ENCODE measurements around the gene CNGA3. TPM values are rescaled to one million over a fixed set of nuclear protein-coding genes. Genes with fewer than 3 reads are reported as not detected.

The CNGA3 gene
- total and polyA plus RNA-seq, 2 of the 8 experiments (the other 6 are each of a cell fraction or from before 2014, with no cell fraction given), result 0.02 TPM; not detected in 1

DNA sequence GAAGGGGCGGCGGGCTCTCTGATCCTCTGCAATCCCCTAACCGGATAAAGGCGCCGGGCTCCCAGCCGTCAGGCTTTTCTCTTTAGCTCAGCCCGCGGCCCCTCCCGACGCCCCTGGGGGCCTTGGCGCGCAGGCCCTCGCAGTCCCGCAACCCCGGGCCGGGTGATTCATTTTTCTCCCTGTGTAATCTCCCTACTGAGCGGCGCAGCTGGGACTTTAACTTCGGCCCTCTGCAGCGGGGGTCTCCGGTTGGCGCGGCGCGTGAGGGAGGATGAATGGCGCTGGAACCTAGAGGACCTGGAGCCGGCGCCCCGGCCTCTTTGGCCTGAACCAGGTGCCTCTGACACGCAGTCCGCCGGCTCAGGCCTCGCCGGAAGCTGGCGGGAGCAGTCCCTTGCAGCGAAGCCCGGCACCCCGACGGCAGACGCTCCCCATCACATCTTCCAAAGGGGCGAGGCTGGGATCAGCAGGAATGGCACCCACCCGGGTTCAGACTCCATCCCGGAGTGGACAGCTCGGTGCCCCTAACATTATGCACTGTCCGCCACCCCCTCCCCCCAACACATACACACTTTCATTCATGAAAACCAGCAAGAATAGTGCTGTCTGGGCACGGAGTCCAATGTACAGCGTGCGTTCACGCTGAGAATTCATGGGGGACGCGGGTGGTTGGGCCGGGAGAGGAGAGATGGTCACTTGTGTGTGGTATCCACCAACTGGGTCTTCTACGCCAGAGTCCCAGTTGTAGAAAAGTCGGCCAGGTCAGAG lies 1.2 kb downstream of the CNGA3 start:
- peak overlapping the region; percentile 32 to 61 (median 36); a peak in 7 of 8 replicates for H3K4me3 ChIP-seq (ENCODE audit: extremely low read depth in 1 of 4, insufficient read depth in 2 of 4, low read depth in 3 of 4, low read length in 4 of 4)
- H3K9me3 ChIP-seq (ENCODE audit: insufficient read depth in 2 of 2, low read depth in 1 of 2, low read length in 1 of 2), result peaks cover 0 to 8% of the 10 kb centered on the region in 2 experiments; a peak in 2 of 4 replicates
- no peak overlapping the region for H3K14ac ChIP-seq (ENCODE audit: insufficient read length)
- 13% methylated on average over 47 of the region's 54 CpGs; no CpG with 5 or more reads in 1 of the 2 experiments for WGBS, 2 experiments (ENCODE audit: extremely low coverage in 1 of 2, insufficient coverage in 1 of 2, insufficient read length in 1 of 2, insufficient replicate concordance in 2 of 2, low coverage in 1 of 2, low lambda C conversion rate in 2 of 2, missing lambda C conversion rate in 1 of 2)
- H4K5ac ChIP-seq (ENCODE audit: insufficient read length, low read depth, low read length), result no peak overlapping the region
- H3K56ac ChIP-seq (replicated peaks; ENCODE audit: insufficient read length, low read depth, low read length), result no peak overlapping the region
- TF ChIP-seq HDAC2 (IDR thresholded peaks at IDR 0.05; ENCODE audit: borderline replicate concordance in 1 of 2, low read depth in 2 of 2, low read length in 2 of 2) (0 out of 4 replicates have a peak, but pooled peaks of 1 of the 2 experiments have one; percentile 3), KDM1A (IDR thresholded peaks at IDR 0.05; ENCODE audit: borderline replicate concordance, low read length) (no peak), FOSL1 (IDR thresholded peaks at IDR 0.05; ENCODE audit: insufficient read depth, low read depth, low read length) (no peak), SUZ12 (IDR thresholded peaks at IDR 0.05; ENCODE audit: low read length) (peak; percentile 49), EZH2 (IDR thresholded peaks at IDR 0.05; ENCODE audit: low read depth, low read length, severe bottlenecking) (peak; percentile 64), E2F6 (IDR thresholded peaks at IDR 0.05) (peak; percentile 60; the same call in 1 of the 2 replicates)
- TF ChIP-seq, protein P1, sequence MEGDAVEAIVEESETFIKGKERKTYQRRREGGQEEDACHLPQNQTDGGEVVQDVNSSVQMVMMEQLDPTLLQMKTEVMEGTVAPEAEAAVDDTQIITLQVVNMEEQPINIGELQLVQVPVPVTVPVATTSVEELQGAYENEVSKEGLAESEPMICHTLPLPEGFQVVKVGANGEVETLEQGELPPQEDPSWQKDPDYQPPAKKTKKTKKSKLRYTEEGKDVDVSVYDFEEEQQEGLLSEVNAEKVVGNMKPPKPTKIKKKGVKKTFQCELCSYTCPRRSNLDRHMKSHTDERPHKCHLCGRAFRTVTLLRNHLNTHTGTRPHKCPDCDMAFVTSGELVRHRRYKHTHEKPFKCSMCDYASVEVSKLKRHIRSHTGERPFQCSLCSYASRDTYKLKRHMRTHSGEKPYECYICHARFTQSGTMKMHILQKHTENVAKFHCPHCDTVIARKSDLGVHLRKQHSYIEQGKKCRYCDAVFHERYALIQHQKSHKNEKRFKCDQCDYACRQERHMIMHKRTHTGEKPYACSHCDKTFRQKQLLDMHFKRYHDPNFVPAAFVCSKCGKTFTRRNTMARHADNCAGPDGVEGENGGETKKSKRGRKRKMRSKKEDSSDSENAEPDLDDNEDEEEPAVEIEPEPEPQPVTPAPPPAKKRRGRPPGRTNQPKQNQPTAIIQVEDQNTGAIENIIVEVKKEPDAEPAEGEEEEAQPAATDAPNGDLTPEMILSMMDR (IDR thresholded peaks at IDR 0.05; ENCODE audit: control extremely low read depth in 1 of 3, insufficient read depth in 1 of 3, low read depth in 1 of 3, low read length in 3 of 3), result no peak
- H2BK20ac ChIP-seq (ENCODE audit: low read length), result no peak overlapping the region
- H3K27me3 ChIP-seq (replicated peaks in 1 of 4; ENCODE audit: control insufficient read depth in 3 of 4, extremely low read depth in 1 of 4, insufficient read depth in 3 of 4, low read length in 3 of 4), result peaks cover 38 to 63% (median 58%) of the 10 kb centered on the region in 4 experiments
- H2BK12ac ChIP-seq (ENCODE audit: low read depth, low read length), result no peak overlapping the region
- no peak overlapping the region for H4K8ac ChIP-seq (ENCODE audit: extremely low read depth, insufficient read depth, low read length)
- no peak overlapping the region for H3K27ac ChIP-seq (ENCODE audit: low read depth, low read length)
- no peaks in the 10 kb centered on the region for H3K79me1 ChIP-seq (ENCODE audit: low read depth, low read length)
- H2AFZ ChIP-seq (ENCODE audit: low read length), result no peak overlapping the region
- ChIA-PET POLR2A (ENCODE audit: partially characterized antibody) (interaction anchor here (0.8 to 1.1 kb wide), 2 partner anchors 12 to 13 kb away, joined by 3 to 4 read pairs; no protein-coding TSS in a partner anchor), CTCF (ENCODE audit: partially characterized antibody) (interaction anchor here (1.1 to 1.9 kb wide), 3 partner anchors 12 to 78 kb away, joined by 3 to 8 read pairs (median 3); no protein-coding TSS in a partner anchor)
- no peak overlapping the region for H3K23ac ChIP-seq (ENCODE audit: insufficient read length)
- H2AK5ac ChIP-seq (ENCODE audit: low read depth, low read length), result no peak overlapping the region
- H3K79me2 ChIP-seq (ENCODE audit: control insufficient read depth in 1 of 2, insufficient read depth in 2 of 2, low read length in 2 of 2), result no peaks in the 10 kb centered on the region
- H3K23me2 ChIP-seq (ENCODE audit: low read depth, low read length), result peaks cover 10% of the 10 kb centered on the region; the same call in 1 of the 2 replicates
- no peak overlapping the region for H2BK120ac ChIP-seq (replicated peaks; ENCODE audit: low read depth, low read length)
- DNase-seq (ENCODE audit: low read depth in 1 of 2, low spot score in 2 of 2), result peak in 1 of 2 experiments; percentile 62
- peak overlapping the region; percentile 64 to 84 for H3K4me2 ChIP-seq (ENCODE audit: insufficient read depth in 1 of 2, low read depth in 2 of 2, low read length in 2 of 2)
- no peaks in the 10 kb centered on the region for H3K36me3 ChIP-seq (ENCODE audit: control insufficient read depth in 2 of 4, insufficient read depth in 4 of 4, low read length in 3 of 4)
- H3K4me1 ChIP-seq (replicated peaks in 1 of 4; ENCODE audit: control insufficient read depth in 3 of 4, insufficient read depth in 4 of 4, low read length in 3 of 4), result peaks cover 0 to 12% (median 5%) of the 10 kb centered on the region in 4 experiments; a peak in 6 of 7 replicates
- H3K4ac ChIP-seq (replicated peaks; ENCODE audit: insufficient read length, low read depth, low read length), result no peak overlapping the region
- H4K91ac ChIP-seq (replicated peaks; ENCODE audit: insufficient read length, low read length), result no peak overlapping the region
- no peak overlapping the region for H3K18ac ChIP-seq (ENCODE audit: extremely low read depth, low read length)
- peaks cover 6% of the 10 kb centered on the region in 2 experiments for H4K20me1 ChIP-seq (replicated peaks in 1 of 2; ENCODE audit: control insufficient read depth in 1 of 2, insufficient read depth in 2 of 2, low read length in 2 of 2)
- FAIRE-seq, result no peak
- no peak overlapping the region; a peak in 1 of 7 replicates for H3K9ac ChIP-seq (replicated peaks in 1 of 4; ENCODE audit: extremely low read depth in 1 of 4, low read depth in 3 of 4, low read length in 3 of 4)
- no peak overlapping the region for H2BK15ac ChIP-seq (ENCODE audit: low read length)
- no peak overlapping the region for H2BK5ac ChIP-seq (ENCODE audit: low read depth, low read length)
